HEK293 (cell line): Measurements from ENCODE around the gene PDE4D.

Experiments
- CTCF ChIA-PET: fragments of 350-600 bp; formaldehyde crosslinking; extraction: SDS; loops from one replicate; lab custom pipeline; 2021; ENCODE audit warnings: antibody characterized with exemption; lab: Yijun Ruan, JAX
- POLR2A ChIA-PET: fragments of 300-600 bp; formaldehyde crosslinking; extraction: SDS; loops from one replicate; lab custom pipeline; 2020; ENCODE audit warnings: antibody characterized with exemption, inconsistent platforms; lab: Yijun Ruan, JAX
- H3K27ac ChIP-seq: fragments of 200-500 bp; sonication (Bioruptor generic); 2 replicates; pipeline ENCODE4 v1.5.1; 2014; ENCODE audit warnings: low read depth, low read length, control low read depth, inconsistent platforms; ENCODE audit errors: extremely low read depth
- H3K36me3 ChIP-seq, 2 experiments: fragments of 200-500 bp in 1 of 2; sonication (Bioruptor generic) in 1 of 2; 1 replicate in 1 of 2; 2 replicates in 1 of 2; pipeline ENCODE4 v1.5.1; 2014 to 2017; ENCODE audit warnings: inconsistent platforms in 2 of 2, low read length in 2 of 2; ENCODE audit not compliant: control insufficient read depth in 2 of 2, insufficient read depth in 1 of 2
- H3K4me1 ChIP-seq: fragments of 200-500 bp; sonication (Bioruptor generic); 2 replicates; pipeline ENCODE4 v1.5.1; 2014; ENCODE audit warnings: mild to moderate bottlenecking, low read length, inconsistent platforms; ENCODE audit not compliant: control insufficient read depth, insufficient read depth
- H3K4me3 ChIP-seq: 2 replicates; pipeline ENCODE4 v1.5.1; 2011; ENCODE audit warnings: low read depth, mild to moderate bottlenecking, control low read depth, low read length, moderate library complexity
- H3K9me3 ChIP-seq: fragments of 200-500 bp; sonication (Bioruptor generic); 2 replicates; pipeline ENCODE4 v1.5.1; 2014; ENCODE audit warnings: low read depth, low read length, inconsistent platforms; ENCODE audit not compliant: control insufficient read depth, insufficient read depth
- BCL11A ChIP-seq: fragments of 450-650 bp; formaldehyde crosslinking; IDR thresholded peaks from 2 replicates; pipeline ENCODE4 v1.5.1; 2016; ENCODE audit warnings: low read depth, missing biosample characterization, missing genetic modification characterization
- BCL6B ChIP-seq: fragments of 450-650 bp; formaldehyde crosslinking; IDR thresholded peaks from 2 replicates; pipeline ENCODE4 v1.5.1; 2017; ENCODE audit warnings: missing biosample characterization, missing genetic modification characterization
- HOXC10 ChIP-seq: sonication (generic); formaldehyde crosslinking; IDR thresholded peaks from 2 replicates; pipeline ENCODE4 v1.8.1; 2023; ENCODE audit warnings: mild to moderate bottlenecking, missing genetic modification reagents
- KLF10 ChIP-seq: fragments of 450-650 bp; IDR thresholded peaks from 2 replicates; pipeline ENCODE4 v1.5.1; 2018; ENCODE audit warnings: missing biosample characterization, mild to moderate bottlenecking, missing genetic modification characterization
- MYNN ChIP-seq: fragments of 450-650 bp; formaldehyde crosslinking; IDR thresholded peaks from 2 replicates; pipeline ENCODE4 v1.5.1; 2016; ENCODE audit warnings: missing biosample characterization, missing genetic modification characterization, borderline replicate concordance
- OSR2 ChIP-seq: fragments of 450-650 bp; formaldehyde crosslinking; IDR thresholded peaks from 2 replicates; pipeline ENCODE4 v1.5.1; 2016; ENCODE audit warnings: missing biosample characterization, missing genetic modification characterization
- PRDM1 ChIP-seq: fragments of 450-650 bp; formaldehyde crosslinking; IDR thresholded peaks from 2 replicates; pipeline ENCODE4; 2016; ENCODE audit warnings: missing biosample characterization, missing genetic modification characterization
- YY1 ChIP-seq: fragments of 450-650 bp; formaldehyde crosslinking; IDR thresholded peaks from 2 replicates; pipeline ENCODE4 v1.5.1; 2018; ENCODE audit warnings: missing biosample characterization, missing genetic modification characterization
- ZBTB1 ChIP-seq: fragments of 450-650 bp; formaldehyde crosslinking; IDR thresholded peaks from 2 replicates; pipeline ENCODE4 v1.5.1; 2016; ENCODE audit warnings: missing biosample characterization, missing genetic modification characterization
- ZBTB20 ChIP-seq: fragments of 450-650 bp; formaldehyde crosslinking; IDR thresholded peaks from 2 replicates; pipeline ENCODE4 v1.5.1; 2016; ENCODE audit warnings: missing biosample characterization, missing genetic modification characterization
- ZBTB26 ChIP-seq: fragments of 450-650 bp; formaldehyde crosslinking; optimal IDR thresholded peaks from 2 replicates; pipeline ENCODE3; 2016; ENCODE audit warnings: missing biosample characterization, mild to moderate bottlenecking, missing genetic modification characterization
- ZBTB48 ChIP-seq: fragments of 450-650 bp; formaldehyde crosslinking; IDR thresholded peaks from 2 replicates; pipeline ENCODE4 v1.5.1; 2016; ENCODE audit warnings: missing biosample characterization, missing genetic modification characterization
- ZNF112 ChIP-seq: fragments of 450-650 bp; formaldehyde crosslinking; IDR thresholded peaks from 2 replicates; pipeline ENCODE4 v1.5.0; 2017; ENCODE audit warnings: missing biosample characterization, missing genetic modification characterization
- ZNF138 ChIP-seq: fragments of 450-650 bp; formaldehyde crosslinking; IDR thresholded peaks from 2 replicates; pipeline ENCODE4 v1.5.1; 2016; ENCODE audit warnings: missing biosample characterization, missing genetic modification characterization, borderline replicate concordance
- ZNF169 ChIP-seq: fragments of 450-650 bp; formaldehyde crosslinking; IDR thresholded peaks from 2 replicates; pipeline ENCODE4 v1.5.1; 2016; ENCODE audit warnings: missing biosample characterization, missing genetic modification characterization
- ZNF174 ChIP-seq: fragments of 450-650 bp; formaldehyde crosslinking; IDR thresholded peaks from 2 replicates; pipeline ENCODE4 v1.5.0; 2017; ENCODE audit warnings: missing biosample characterization, mild to moderate bottlenecking, missing genetic modification characterization
- ZNF266 ChIP-seq: fragments of 450-650 bp; formaldehyde crosslinking; IDR thresholded peaks from 2 replicates; pipeline ENCODE4 v1.5.1; 2016; ENCODE audit warnings: missing biosample characterization, missing genetic modification characterization, low read depth
- ZNF48 ChIP-seq: fragments of 450-650 bp; formaldehyde crosslinking; IDR thresholded peaks from 2 replicates; pipeline ENCODE4 v1.5.1; 2016; ENCODE audit warnings: missing biosample characterization, missing genetic modification characterization
- ZNF513 ChIP-seq: fragments of 450-650 bp; IDR thresholded peaks from 2 replicates; pipeline ENCODE4 v1.5.1; 2018; ENCODE audit warnings: missing biosample characterization, missing genetic modification characterization
- ZNF558 ChIP-seq: fragments of 450-650 bp; formaldehyde crosslinking; IDR thresholded peaks from 2 replicates; pipeline ENCODE4 v1.5.1; 2016; ENCODE audit warnings: missing biosample characterization, missing genetic modification characterization
- ZNF561 ChIP-seq: fragments of 450-650 bp; IDR thresholded peaks from 2 replicates; pipeline ENCODE4 v1.5.1; 2018; ENCODE audit warnings: missing biosample characterization, missing genetic modification characterization, borderline replicate concordance
- ZNF623 ChIP-seq: fragments of 450-650 bp; formaldehyde crosslinking; IDR thresholded peaks from 2 replicates; pipeline ENCODE4 v1.5.1; 2016; ENCODE audit warnings: missing biosample characterization, missing genetic modification characterization
- ZNF626 ChIP-seq: fragments of 450-650 bp; sonication (Bioruptor Pico); formaldehyde crosslinking; IDR thresholded peaks from 2 replicates; pipeline ENCODE4 v1.5.1; 2018; ENCODE audit warnings: missing biosample characterization, missing genetic modification characterization, inconsistent platforms
- ZNF654 ChIP-seq: fragments of 450-650 bp; formaldehyde crosslinking; IDR thresholded peaks from 2 replicates; pipeline ENCODE4 v1.5.1; 2016; ENCODE audit warnings: low read depth, missing biosample characterization, missing genetic modification characterization
- ZNF660 ChIP-seq: fragments of 450-650 bp; IDR thresholded peaks from 2 replicates; pipeline ENCODE4 v1.5.1; 2018; ENCODE audit warnings: missing biosample characterization, mild to moderate bottlenecking, missing genetic modification characterization
- ZSCAN16 ChIP-seq: fragments of 450-650 bp; formaldehyde crosslinking; IDR thresholded peaks from 2 replicates; pipeline ENCODE4 v1.5.1; 2016; ENCODE audit warnings: missing biosample characterization, missing genetic modification characterization
- ZSCAN4 ChIP-seq: fragments of 450-650 bp; formaldehyde crosslinking; IDR thresholded peaks from 2 replicates; pipeline ENCODE4 v1.5.1; 2017; ENCODE audit warnings: missing biosample characterization, missing genetic modification characterization
- TF ChIP-seq, protein P1 (sequence below): fragments of 450-650 bp; formaldehyde crosslinking; IDR thresholded peaks from 2 replicates; pipeline ENCODE4 v1.5.1; 2016; ENCODE audit warnings: missing biosample characterization, missing genetic modification characterization, borderline replicate concordance

Gene PDE4D

GRCh38 chr5:59016925-59017324 is 876.6 kb downstream of the PDE4D start (continued):
- TF ChIP-seq ZNF561 (tag by site-specific recombination), result no peak

GRCh38 chr5:59008816-59009473 is 884.6 kb downstream of the PDE4D start:
- H3K9me3 ChIP-seq, result no peaks in the 10 kb centered on the region
- POLR2A ChIA-PET, result interaction anchor here (0.5 kb wide), 1 partner anchor 11 kb away, joined by 3 read pairs; no protein-coding TSS in a partner anchor

GRCh38 chr5:59007460-59008063 is 886.0 kb downstream of the PDE4D start:
- Histone ChIP-seq H3K36me3 (no peaks in the 10 kb centered on the region), H3K4me3 (no peak overlapping the region), H3K27ac (no peak overlapping the region), H3K9me3 (no peaks in the 10 kb centered on the region), H3K4me1 (no peaks in the 10 kb centered on the region)
- POLR2A ChIA-PET, result no interaction called here
- CTCF ChIA-PET, result interaction anchor here (0.5 to 3.9 kb wide), 24 partner anchors 10 to 951 kb away, joined by 3 to 38 read pairs (median 4); no protein-coding TSS in a partner anchor
- TF ChIP-seq ZNF169 (tag by site-specific recombination) (no peak), MYNN (tag by site-specific recombination) (no peak), ZNF48 (tag by site-specific recombination) (no peak), ZNF660 (tag by site-specific recombination) (no peak), ZNF626 (tag by site-specific recombination) (no peak), ZNF266 (tag by site-specific recombination) (no peak), ZBTB26 (no peak), ZNF513 (tag by site-specific recombination) (no peak), ZNF654 (peak; percentile 82), ZNF623 (tag by site-specific recombination) (no peak), PRDM1 (tag by site-specific recombination) (0 out of 2 replicates have a peak, but pooled peaks have one; percentile 25), ZNF112 (no peak), HOXC10 (CRISPR knock-in tag) (no peak)
- TF ChIP-seq, protein P1, sequence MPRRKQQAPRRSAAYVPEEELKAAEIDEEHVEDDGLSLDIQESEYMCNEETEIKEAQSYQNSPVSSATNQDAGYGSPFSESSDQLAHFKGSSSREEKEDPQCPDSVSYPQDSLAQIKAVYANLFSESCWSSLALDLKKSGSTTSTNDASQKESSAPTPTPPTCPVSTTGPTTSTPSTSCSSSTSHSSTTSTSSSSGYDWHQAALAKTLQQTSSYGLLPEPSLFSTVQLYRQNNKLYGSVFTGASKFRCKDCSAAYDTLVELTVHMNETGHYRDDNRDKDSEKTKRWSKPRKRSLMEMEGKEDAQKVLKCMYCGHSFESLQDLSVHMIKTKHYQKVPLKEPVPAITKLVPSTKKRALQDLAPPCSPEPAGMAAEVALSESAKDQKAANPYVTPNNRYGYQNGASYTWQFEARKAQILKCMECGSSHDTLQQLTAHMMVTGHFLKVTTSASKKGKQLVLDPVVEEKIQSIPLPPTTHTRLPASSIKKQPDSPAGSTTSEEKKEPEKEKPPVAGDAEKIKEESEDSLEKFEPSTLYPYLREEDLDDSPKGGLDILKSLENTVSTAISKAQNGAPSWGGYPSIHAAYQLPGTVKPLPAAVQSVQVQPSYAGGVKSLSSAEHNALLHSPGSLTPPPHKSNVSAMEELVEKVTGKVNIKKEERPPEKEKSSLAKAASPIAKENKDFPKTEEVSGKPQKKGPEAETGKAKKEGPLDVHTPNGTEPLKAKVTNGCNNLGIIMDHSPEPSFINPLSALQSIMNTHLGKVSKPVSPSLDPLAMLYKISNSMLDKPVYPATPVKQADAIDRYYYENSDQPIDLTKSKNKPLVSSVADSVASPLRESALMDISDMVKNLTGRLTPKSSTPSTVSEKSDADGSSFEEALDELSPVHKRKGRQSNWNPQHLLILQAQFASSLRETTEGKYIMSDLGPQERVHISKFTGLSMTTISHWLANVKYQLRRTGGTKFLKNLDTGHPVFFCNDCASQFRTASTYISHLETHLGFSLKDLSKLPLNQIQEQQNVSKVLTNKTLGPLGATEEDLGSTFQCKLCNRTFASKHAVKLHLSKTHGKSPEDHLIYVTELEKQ (tag by site-specific recombination), result no peak

More at GRCh38 chr5:59008816-59009473, 884.6 kb downstream of the PDE4D start:
- CTCF ChIA-PET, result interaction anchor here (0.6 to 3.9 kb wide), 4 partner anchors 21 to 179 kb away, joined by 3 to 37 read pairs (median 3); no protein-coding TSS in a partner anchor
- Histone ChIP-seq H3K36me3 (no peaks in the 10 kb centered on the region), H3K27ac (no peak overlapping the region), H3K4me3 (no peak overlapping the region)
- TF ChIP-seq KLF10 (tag by site-specific recombination) (no peak), ZBTB1 (tag by site-specific recombination) (no peak), BCL11A (tag by site-specific recombination) (no peak), OSR2 (tag by site-specific recombination) (no peak), ZSCAN16 (tag by site-specific recombination) (no peak), ZSCAN4 (no peak), ZNF138 (tag by site-specific recombination) (no peak), YY1 (tag by site-specific recombination) (no peak), ZBTB48 (tag by site-specific recombination) (no peak), ZNF174 (tag by site-specific recombination) (no peak), ZBTB20 (tag by site-specific recombination) (no peak), ZNF558 (tag by site-specific recombination) (no peak), BCL6B (no peak)
- TF ChIP-seq, all 188 proteins: peak for 0
- no peaks in the 10 kb centered on the region for H3K4me1 ChIP-seq
